Measurements from ENCODE around the gene HDAC4. TPM values are rescaled to one million over a fixed set of nuclear protein-coding genes. Genes with fewer than 3 reads are reported as not detected.

HDAC4 gene
- polyA plus RNA-seq, 1 experiment, result 8.9 TPM

GRCh38 chr2:239225871-239226561, 174.8 kb downstream of the HDAC4 start:
- ChIA-PET POLR2A (interaction anchor here (0.6 to 0.9 kb wide), 3 partner anchors 24 to 175 kb away, joined by 4 to 6 read pairs (median 6); partner anchors contain the start of gene HDAC4), CTCF (interaction anchor here (1.3 kb wide), 1 partner anchor 766 kb away, joined by 4 read pairs; no protein-coding TSS in a partner anchor)
- TF ChIP-seq CTCF (IDR thresholded peaks at IDR 0.05; ENCODE audit: low read depth, low read length), result no peak
- H3K27ac ChIP-seq (ENCODE audit: low read depth, low read length), result peak overlapping the region; percentile 74
- no peak overlapping the region; the same call in 1 of the 2 replicates for H3K4me3 ChIP-seq (ENCODE audit: low read depth, low read length)
- H3K9me3 ChIP-seq (ENCODE audit: control insufficient read depth, insufficient read depth, low read length), result peaks cover 3% of the 10 kb centered on the region; the same call in 1 of the 2 replicates
- DNase-seq (ENCODE audit: low read depth, low spot score), result peak; percentile 60
- no peaks in the 10 kb centered on the region for H3K27me3 ChIP-seq (ENCODE audit: control insufficient read depth, insufficient read depth, low read length)

GRCh38 chr2:239225371-239225851, 175.4 kb downstream of the HDAC4 start:
- H3K4me3 ChIP-seq (ENCODE audit: low read depth, low read length), result no peak overlapping the region
- ChIA-PET CTCF (interaction anchor here (1.3 kb wide), 1 partner anchor 766 kb away, joined by 4 read pairs; no protein-coding TSS in a partner anchor), POLR2A (interaction anchor here (0.9 kb wide), 1 partner anchor 24 kb away, joined by 6 read pairs; no protein-coding TSS in a partner anchor)
- H3K27me3 ChIP-seq (ENCODE audit: control insufficient read depth, insufficient read depth, low read length), result no peaks in the 10 kb centered on the region
- H3K9me3 ChIP-seq (ENCODE audit: control insufficient read depth, insufficient read depth, low read length), result peaks cover 2% of the 10 kb centered on the region; the same call in 1 of the 2 replicates
- TF ChIP-seq CTCF (IDR thresholded peaks at IDR 0.05; ENCODE audit: low read depth, low read length), result no peak
- H3K27ac ChIP-seq (ENCODE audit: low read depth, low read length), result peak overlapping the region; percentile 73
- DNase-seq (ENCODE audit: low read depth, low spot score), result no peak

GRCh38 chr2:239224955-239225354, 175.9 kb downstream of the HDAC4 start:
- H3K27me3 ChIP-seq (ENCODE audit: control insufficient read depth, insufficient read depth, low read length), result no peaks in the 10 kb centered on the region
- no peak for TF ChIP-seq CTCF (IDR thresholded peaks at IDR 0.05; ENCODE audit: low read depth, low read length)
- no peak for DNase-seq (ENCODE audit: low read depth, low spot score)
- ChIA-PET CTCF (no interaction called here), POLR2A (no interaction called here)
- H3K9me3 ChIP-seq (ENCODE audit: control insufficient read depth, insufficient read depth, low read length), result no peaks in the 10 kb centered on the region; the same call in 1 of the 2 replicates
- H3K27ac ChIP-seq (ENCODE audit: low read depth, low read length), result no peak overlapping the region
- no peak overlapping the region for H3K4me3 ChIP-seq (ENCODE audit: low read depth, low read length)

- Histone ChIP-seq H3K4me3 (ENCODE audit: low read depth, low read length) (no peak overlapping the region), H3K9me3 (ENCODE audit: control insufficient read depth, insufficient read depth, low read length) (no peaks in the 10 kb centered on the region; the same call in 1 of the 2 replicates), H3K27ac (ENCODE audit: low read depth, low read length) (no peak overlapping the region), H3K27me3 (ENCODE audit: control insufficient read depth, insufficient read depth, low read length) (no peaks in the 10 kb centered on the region)
- DNase-seq (ENCODE audit: low read depth, low spot score), result no peak
- ChIA-PET POLR2A (no interaction called here), CTCF (no interaction called here)
- TF ChIP-seq CTCF (IDR thresholded peaks at IDR 0.05; ENCODE audit: low read depth, low read length), result no peak
Observed at GRCh38 chr2:239224199-239224570, 176.6 kb downstream of the HDAC4 start.

All from AG04450 (cell line).